GM12872 (cell line): ENCODE results near the gene SPEF1.

Experiments
- TF ChIP-seq, protein P1 (sequence below): IDR thresholded peaks from 3 replicates; pipeline ENCODE4 v1.5.1; 2011; ENCODE audit warnings: low read depth, mild to moderate bottlenecking, low read length, moderate library complexity; ENCODE audit not compliant: insufficient read depth

SPEF1 gene

DNA sequence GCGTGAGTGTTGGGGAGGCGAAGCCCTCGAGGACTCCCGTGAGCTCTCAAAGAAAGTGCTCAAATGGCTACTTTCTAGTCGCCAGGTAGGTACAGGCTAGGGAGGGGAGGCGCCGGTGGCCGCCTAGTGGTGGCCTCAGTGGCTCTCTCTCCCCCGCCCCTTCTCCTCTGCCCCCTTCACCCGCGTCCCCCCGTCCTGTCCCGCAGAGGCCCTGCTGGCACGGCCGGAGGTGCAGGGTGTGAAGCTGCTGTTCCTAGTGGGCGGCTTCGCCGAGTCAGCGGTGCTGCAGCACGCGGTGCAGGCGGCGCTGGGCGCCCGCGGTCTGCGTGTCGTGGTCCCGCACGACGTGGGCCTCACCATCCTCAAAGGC, 30.0 kb downstream of the SPEF1 start:
- TF ChIP-seq, protein P1, sequence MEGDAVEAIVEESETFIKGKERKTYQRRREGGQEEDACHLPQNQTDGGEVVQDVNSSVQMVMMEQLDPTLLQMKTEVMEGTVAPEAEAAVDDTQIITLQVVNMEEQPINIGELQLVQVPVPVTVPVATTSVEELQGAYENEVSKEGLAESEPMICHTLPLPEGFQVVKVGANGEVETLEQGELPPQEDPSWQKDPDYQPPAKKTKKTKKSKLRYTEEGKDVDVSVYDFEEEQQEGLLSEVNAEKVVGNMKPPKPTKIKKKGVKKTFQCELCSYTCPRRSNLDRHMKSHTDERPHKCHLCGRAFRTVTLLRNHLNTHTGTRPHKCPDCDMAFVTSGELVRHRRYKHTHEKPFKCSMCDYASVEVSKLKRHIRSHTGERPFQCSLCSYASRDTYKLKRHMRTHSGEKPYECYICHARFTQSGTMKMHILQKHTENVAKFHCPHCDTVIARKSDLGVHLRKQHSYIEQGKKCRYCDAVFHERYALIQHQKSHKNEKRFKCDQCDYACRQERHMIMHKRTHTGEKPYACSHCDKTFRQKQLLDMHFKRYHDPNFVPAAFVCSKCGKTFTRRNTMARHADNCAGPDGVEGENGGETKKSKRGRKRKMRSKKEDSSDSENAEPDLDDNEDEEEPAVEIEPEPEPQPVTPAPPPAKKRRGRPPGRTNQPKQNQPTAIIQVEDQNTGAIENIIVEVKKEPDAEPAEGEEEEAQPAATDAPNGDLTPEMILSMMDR, result no peak

DNA sequence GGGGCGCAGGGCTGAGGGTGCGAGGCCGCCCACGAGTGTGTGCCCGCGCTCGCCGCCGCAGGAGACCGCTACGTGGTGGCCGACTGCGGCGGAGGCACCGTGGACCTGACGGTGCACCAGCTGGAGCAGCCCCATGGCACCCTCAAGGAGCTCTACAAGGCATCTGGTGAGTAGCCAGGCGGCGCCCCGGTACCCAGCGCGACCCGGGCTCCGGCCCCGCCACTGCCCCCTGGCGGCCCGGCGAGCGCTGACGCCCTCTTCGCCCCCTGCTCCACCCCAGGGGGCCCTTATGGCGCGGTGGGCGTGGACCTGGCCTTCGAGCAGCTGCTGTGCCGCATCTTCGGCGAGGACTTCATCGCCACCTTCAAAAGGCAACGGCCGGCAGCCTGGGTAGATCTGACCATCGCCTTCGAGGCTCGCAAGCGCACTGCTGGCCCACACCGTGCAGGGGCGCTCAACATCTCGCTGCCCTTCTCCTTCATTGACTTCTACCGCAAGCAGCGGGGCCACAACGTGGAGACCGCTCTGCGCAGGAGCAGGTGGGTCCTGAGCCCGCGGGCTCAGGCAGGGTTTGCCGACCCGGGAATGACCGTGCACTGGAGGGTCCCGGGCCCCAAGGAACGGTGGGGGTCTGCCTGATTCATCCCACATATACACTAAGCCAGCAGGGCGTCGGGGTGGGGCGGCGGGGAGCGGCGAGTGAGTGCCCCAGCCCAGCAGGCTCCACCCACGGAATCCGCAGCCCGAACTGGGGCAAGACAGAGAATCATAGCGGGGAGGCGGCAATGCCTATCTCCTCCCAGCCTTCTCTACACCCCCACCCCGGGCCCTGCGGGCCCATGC, 31.3 kb downstream of the SPEF1 start:
- TF ChIP-seq, protein P1, result peak; percentile 54

DNA sequence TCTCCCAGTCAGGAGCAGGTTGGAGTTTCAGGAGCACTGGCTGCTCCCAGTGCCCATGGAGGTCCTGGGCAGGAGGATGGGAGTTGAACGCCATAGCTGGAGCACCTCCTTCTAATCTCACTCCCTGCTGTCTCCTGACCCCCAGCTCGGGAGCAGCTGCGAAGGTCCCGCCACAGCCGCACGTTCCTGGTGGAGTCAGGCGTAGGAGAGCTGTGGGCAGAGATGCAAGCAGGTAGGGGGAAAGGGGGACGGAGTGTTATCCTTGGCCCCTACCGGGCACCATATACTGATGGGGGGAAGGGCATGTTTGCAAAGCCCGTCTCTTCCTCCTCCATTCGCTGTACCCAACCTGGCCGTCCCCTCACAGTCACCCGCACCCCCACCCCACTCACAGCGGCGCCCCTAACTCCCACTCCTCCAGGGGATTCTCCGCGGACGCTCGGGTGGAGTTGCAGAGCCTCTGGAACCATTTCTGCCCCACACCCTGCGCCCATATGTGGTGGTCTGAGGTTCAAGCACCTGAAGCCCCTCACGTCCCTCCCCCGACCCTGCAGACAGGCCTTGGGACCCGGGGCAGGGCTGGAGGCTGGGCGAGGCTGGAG, 32.1 kb downstream of the SPEF1 start:
- TF ChIP-seq, protein P1, result no peak

DNA sequence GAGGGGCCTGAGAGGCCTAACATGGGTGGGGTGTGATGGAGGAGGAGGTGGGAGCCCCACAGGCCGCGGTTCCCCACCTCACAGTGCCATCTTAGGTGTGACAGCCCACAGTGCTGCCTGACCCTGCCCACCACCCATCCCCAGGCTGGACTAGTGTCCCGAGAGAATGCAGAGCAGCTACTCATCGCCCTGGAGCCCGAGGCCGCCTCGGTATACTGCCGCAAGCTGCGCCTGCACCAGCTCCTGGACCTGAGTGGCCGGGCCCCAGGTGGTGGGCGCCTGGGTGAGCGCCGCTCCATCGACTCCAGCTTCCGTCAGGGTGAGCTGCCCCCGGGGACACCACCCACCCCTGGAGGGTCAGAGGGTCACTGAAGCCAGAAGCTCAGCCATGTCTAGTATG, 33.2 kb downstream of the SPEF1 start:
- TF ChIP-seq, protein P1, result no peak

DNA sequence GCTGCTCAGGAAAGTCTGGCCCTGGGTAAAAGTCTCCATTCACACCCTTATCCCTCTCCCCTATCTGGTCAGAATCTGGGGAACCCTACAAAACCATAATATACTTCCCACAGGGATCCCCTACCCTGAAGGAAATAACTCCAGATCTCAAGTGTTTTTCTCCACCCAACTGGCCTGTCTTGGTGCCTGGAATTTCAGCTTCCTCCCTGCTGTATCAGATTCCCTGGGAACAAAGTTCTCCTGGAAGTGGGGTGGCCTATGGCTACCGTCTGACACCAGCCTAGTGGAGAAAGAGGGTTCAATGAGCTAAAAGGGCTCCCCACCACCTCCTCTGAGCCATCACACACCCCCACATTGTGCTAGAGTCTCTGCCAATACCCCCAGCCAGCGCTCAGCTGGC, 33.8 kb downstream of the SPEF1 start:
- TF ChIP-seq, protein P1, result no peak

DNA sequence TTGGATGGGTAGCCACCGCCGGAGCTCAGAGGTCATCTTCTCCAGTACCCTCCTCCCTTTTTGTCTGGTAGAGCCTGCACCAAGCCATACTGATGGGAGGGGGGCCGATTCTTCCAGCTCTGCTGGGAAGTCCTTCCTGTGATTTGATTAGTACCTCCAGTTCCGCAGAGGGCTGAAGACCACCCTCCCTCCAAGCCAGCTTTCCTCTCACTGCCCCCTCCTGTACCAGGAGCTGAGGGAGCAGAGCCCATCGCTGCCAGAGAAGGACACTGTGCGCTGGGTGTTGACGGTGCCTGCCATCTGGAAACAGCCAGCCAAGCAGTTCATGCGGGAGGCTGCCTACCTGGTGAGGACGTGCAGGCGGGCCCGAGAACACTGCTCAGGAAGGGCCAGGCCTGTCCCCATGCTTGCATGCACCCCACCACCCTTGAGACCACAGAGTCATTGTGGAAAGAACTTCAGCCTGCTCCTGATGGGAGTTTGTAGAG, 35.5 kb downstream of the SPEF1 start:
- TF ChIP-seq, protein P1, result no peak

DNA sequence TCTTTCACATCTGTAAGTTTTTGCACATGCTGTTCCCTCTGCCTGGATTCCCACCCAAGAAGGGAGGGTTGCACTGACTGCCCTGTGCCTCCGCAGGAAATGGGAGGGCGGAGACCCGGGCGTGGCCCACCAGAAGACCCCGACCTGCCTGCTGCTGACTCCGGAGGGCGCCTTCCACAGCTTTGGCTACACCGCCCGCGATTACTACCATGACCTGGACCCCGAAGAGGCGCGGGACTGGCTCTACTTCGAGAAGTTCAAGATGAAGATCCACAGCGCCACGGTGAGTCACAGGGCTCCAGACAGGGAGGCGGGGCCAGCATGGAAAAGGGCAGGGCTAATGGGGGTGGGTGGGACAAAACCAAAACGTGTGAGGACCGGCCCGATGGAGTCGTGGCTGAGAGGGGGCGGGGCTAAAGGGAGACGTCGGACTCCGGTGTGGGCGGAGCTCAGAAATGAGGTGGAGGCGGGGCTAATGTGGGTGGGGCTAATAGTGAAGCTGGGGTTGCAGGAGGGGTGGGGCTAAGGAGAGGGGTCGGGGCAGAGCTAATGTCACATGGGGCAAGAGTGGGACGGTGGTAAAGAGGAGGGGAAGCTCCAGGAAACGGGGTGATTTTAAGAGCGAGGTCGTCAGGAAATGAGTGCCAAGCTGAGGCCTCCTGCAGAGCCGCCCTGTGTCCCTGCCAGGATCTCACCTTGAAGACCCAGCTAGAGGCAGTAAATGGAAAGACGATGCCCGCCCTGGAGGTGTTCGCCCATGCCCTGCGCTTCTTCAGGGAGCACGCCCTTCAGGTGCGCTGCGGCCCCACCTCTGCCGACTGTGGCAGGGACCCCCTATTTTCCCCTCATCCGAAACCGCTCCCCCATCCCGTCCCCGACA, 36.2 kb downstream of the SPEF1 start:
- TF ChIP-seq, protein P1, result no peak
